ENCODE measurements around the gene RBM39. TPM values are rescaled to one million over a fixed set of nuclear protein-coding genes. Genes with fewer than 3 reads are reported as not detected.

RBM39 gene
- total RNA-seq, 1 donor from 2014 or later = 208 TPM

DNA sequence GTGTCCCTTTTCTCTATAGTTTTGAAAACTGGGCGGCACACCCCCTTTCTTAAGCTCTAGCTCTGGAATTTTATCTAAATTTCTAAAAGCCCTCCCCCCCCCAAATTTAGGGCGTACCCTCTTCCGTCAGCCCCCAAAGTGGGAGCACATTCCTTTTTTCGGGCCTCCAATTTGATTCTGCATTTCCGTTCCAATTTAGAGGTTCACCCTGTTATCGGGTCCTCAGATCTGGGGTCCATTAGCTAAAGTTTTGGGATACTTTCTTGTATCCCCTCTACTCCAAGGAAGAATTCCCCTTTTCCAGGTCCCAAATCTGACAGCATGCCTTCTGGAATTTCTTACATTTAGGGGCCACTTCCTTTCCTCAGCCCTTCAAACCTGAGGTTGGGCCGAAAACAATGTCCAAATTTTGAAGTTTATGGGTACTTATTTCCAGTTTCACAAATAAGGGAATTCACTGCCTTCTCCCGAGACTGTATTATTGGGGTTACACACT is 30.6 kb upstream of the RBM39 start:
- TF ChIP-seq CTCF (IDR thresholded peaks at IDR 0.05; ENCODE audit: insufficient read depth, low read depth, low read length) = no peak
- TF ChIP-seq EZH2 (IDR thresholded peaks at IDR 0.05; ENCODE audit: insufficient read depth, low read length) = no peak
- Mint-ChIP-seq H3K9me3 (ENCODE audit: unreplicated experiment) (no peaks in the 10 kb centered on the region), H3K4me1 (ENCODE audit: low read depth, unreplicated experiment) (peaks cover 29% of the 10 kb centered on the region), H3K4me3 (ENCODE audit: unreplicated experiment) (peak overlapping the region; percentile 93), H3K27me3 (ENCODE audit: low read depth, unreplicated experiment) (no peaks in the 10 kb centered on the region), H3K36me3 (ENCODE audit: low read depth, unreplicated experiment) (peaks cover 2% of the 10 kb centered on the region), H3K27ac (ENCODE audit: unreplicated experiment) (peak overlapping the region; percentile 97)
- FAIRE-seq = no peak
- Histone ChIP-seq H2AFZ (ENCODE audit: low read depth, low read length) (no peak overlapping the region), H3K79me2 (ENCODE audit: insufficient read depth, low read length) (peaks cover 53% of the 10 kb centered on the region), H3K9me3 (ENCODE audit: insufficient read depth, low read depth, low read length) (no peaks in the 10 kb centered on the region), H3K4me2 (ENCODE audit: low read length) (peak overlapping the region; percentile 98), H4K20me1 (ENCODE audit: insufficient read depth, low read length) (peaks cover 32% of the 10 kb centered on the region), H3K9ac (ENCODE audit: low read length) (peak overlapping the region; percentile 88), H3K27me3 (ENCODE audit: insufficient read depth, low read length) (no peaks in the 10 kb centered on the region), H3K36me3 (ENCODE audit: insufficient read depth, low read length) (peaks cover 3% of the 10 kb centered on the region), H3K27ac (ENCODE audit: low read depth, low read length) (peak overlapping the region; percentile 80), H3K4me3 (ENCODE audit: insufficient read depth, low read depth, low read length) (peak overlapping the region; percentile 72), H3K4me1 (ENCODE audit: insufficient read depth, low read length) (peaks cover 21% of the 10 kb centered on the region)
- DNase-seq (ENCODE audit: low read depth) = no peak

- H3K4me3 Mint-ChIP-seq (ENCODE audit: unreplicated experiment) = peak within 1 kb of the TSS; percentile 93
- Histone ChIP-seq H3K27ac (ENCODE audit: low read depth, low read length) (peak within 1 kb of the TSS; percentile 80), H3K4me1 (ENCODE audit: insufficient read depth, low read length) (peaks cover 21% of the 10 kb centered on the region), H3K9ac (ENCODE audit: low read length) (peak within 1 kb of the TSS; percentile 88), H4K20me1 (ENCODE audit: insufficient read depth, low read length) (peaks cover 25% of the 10 kb centered on the region), H3K36me3 (ENCODE audit: insufficient read depth, low read length) (peaks cover 3% of the 10 kb centered on the region), H3K4me2 (ENCODE audit: low read length) (peak within 1 kb of the TSS; percentile 98), H3K79me2 (ENCODE audit: insufficient read depth, low read length) (peaks cover 46% of the 10 kb centered on the region), H2AFZ (ENCODE audit: low read depth, low read length) (peak within 1 kb of the TSS; percentile 95), H3K4me3 (ENCODE audit: insufficient read depth, low read depth, low read length) (peak within 1 kb of the TSS; percentile 72), H3K27me3 (ENCODE audit: insufficient read depth, low read length) (no peaks in the 10 kb centered on the region), H3K9me3 (ENCODE audit: insufficient read depth, low read depth, low read length) (no peaks in the 10 kb centered on the region)
- peaks cover 27% of the 10 kb centered on the region for H3K4me1 Mint-ChIP-seq (ENCODE audit: low read depth, unreplicated experiment)
- H3K27me3 Mint-ChIP-seq (ENCODE audit: low read depth, unreplicated experiment) = no peaks in the 10 kb centered on the region
- H3K27ac Mint-ChIP-seq (ENCODE audit: unreplicated experiment) = peak within 1 kb of the TSS; percentile 97
- no peak for FAIRE-seq
- H3K36me3 Mint-ChIP-seq (ENCODE audit: low read depth, unreplicated experiment) = peaks cover 2% of the 10 kb centered on the region
- no peaks in the 10 kb centered on the region for H3K9me3 Mint-ChIP-seq (ENCODE audit: unreplicated experiment)
- TF ChIP-seq CTCF (IDR thresholded peaks at IDR 0.05; ENCODE audit: insufficient read depth, low read depth, low read length) (no peak), EZH2 (IDR thresholded peaks at IDR 0.05; ENCODE audit: insufficient read depth, low read length) (no peak)
- peak; percentile 87 for DNase-seq (ENCODE audit: low read depth)
Measured at GRCh38 chr20:35771689-35772562, 29.9 kb upstream of the RBM39 start, which contains the start of gene PHF20. PHF20 (plus strand) TSS chr20:35772015; CDS start chr20:35801523, 29,508 bp downstream.
